ENCODE results near the gene IQGAP3. TPM values are rescaled to one million over a fixed set of nuclear protein-coding genes. Genes with fewer than 3 reads are reported as not detected.

Gene IQGAP3
- total RNA-seq, 1 donor from 2014 or later, result 1.7 TPM

GRCh38 chr1:156480016-156480370, 92.4 kb downstream of the IQGAP3 start:
- Histone ChIP-seq H3K9me3 (no peaks in the 10 kb centered on the region), H3K27ac (no peak overlapping the region), H3K36me3 (peaks cover 85% of the 10 kb centered on the region), H3K4me1 (peaks cover 62% of the 10 kb centered on the region), H3K27me3 (ENCODE audit: low read depth) (no peaks in the 10 kb centered on the region), H3K4me3 (no peak overlapping the region)
- intact Hi-C loops (cut with DNase I), result no loop called here
- TF ChIP-seq CTCF (IDR thresholded peaks at IDR 0.05), result no peak
- no peak for DNase-seq
- peak; percentile 14 to 27 for ATAC-seq

- DNase-seq (no peak), ATAC-seq (no peak)
- Histone ChIP-seq H3K9me3 (no peaks in the 10 kb centered on the region), H3K27me3 (ENCODE audit: low read depth) (no peaks in the 10 kb centered on the region), H3K27ac (no peak overlapping the region), H3K4me1 (peaks cover 55% of the 10 kb centered on the region), H3K4me3 (no peak overlapping the region), H3K36me3 (peaks cover 91% of the 10 kb centered on the region)
- TF ChIP-seq CTCF (IDR thresholded peaks at IDR 0.05), result no peak
- intact Hi-C loops (cut with DNase I), result no loop called here
Measured at GRCh38 chr1:156479093-156480015, 93.0 kb downstream of the IQGAP3 start.

GRCh38 chr1:156478250-156478627, 94.1 kb downstream of the IQGAP3 start:
- intact Hi-C loops (cut with DNase I), result no loop called here
- peak overlapping the region; percentile 41 for H3K27ac ChIP-seq
- ATAC-seq (no peak), DNase-seq (no peak)
- TF ChIP-seq CTCF (IDR thresholded peaks at IDR 0.05), result no peak
- peaks cover 44% of the 10 kb centered on the region for H3K4me1 ChIP-seq
- no peaks in the 10 kb centered on the region for H3K27me3 ChIP-seq (ENCODE audit: low read depth)
- peaks cover 100% of the 10 kb centered on the region for H3K36me3 ChIP-seq
- H3K9me3 ChIP-seq, result no peaks in the 10 kb centered on the region
- H3K4me3 ChIP-seq, result no peak overlapping the region

- Histone ChIP-seq H3K4me3 (no peak overlapping the region), H3K36me3 (peaks cover 100% of the 10 kb centered on the region), H3K4me1 (peaks cover 39% of the 10 kb centered on the region), H3K9me3 (no peaks in the 10 kb centered on the region), H3K27ac (peak overlapping the region; percentile 41), H3K27me3 (ENCODE audit: low read depth) (no peaks in the 10 kb centered on the region)
- TF ChIP-seq CTCF (IDR thresholded peaks at IDR 0.05), result no peak
- ATAC-seq, result no peak
- intact Hi-C loops (cut with DNase I), result no loop called here
- DNase-seq, result no peak
Measured at GRCh38 chr1:156477526-156478249, 94.7 kb downstream of the IQGAP3 start.

- no peaks in the 10 kb centered on the region for H3K9me3 ChIP-seq
- TF ChIP-seq CTCF (IDR thresholded peaks at IDR 0.05), result no peak
- DNase-seq, result no peak
- ATAC-seq, result no peak
- H3K27ac ChIP-seq, result peak overlapping the region; percentile 41
- H3K4me3 ChIP-seq, result no peak overlapping the region
- peaks cover 100% of the 10 kb centered on the region for H3K36me3 ChIP-seq
- peaks cover 47% of the 10 kb centered on the region for H3K4me1 ChIP-seq
- intact Hi-C loops (cut with DNase I), result no loop called here
- H3K27me3 ChIP-seq (ENCODE audit: low read depth), result no peaks in the 10 kb centered on the region
Measured at GRCh38 chr1:156476501-156477298, 95.7 kb downstream of the IQGAP3 start.
